ENCODE data around the gene SNTA1.
"Not testable (repeated sequence)": the region's sequence is repeated elsewhere in the genome, so short reads cannot be mapped to it uniquely, and the experiment has no call there.

DNA sequence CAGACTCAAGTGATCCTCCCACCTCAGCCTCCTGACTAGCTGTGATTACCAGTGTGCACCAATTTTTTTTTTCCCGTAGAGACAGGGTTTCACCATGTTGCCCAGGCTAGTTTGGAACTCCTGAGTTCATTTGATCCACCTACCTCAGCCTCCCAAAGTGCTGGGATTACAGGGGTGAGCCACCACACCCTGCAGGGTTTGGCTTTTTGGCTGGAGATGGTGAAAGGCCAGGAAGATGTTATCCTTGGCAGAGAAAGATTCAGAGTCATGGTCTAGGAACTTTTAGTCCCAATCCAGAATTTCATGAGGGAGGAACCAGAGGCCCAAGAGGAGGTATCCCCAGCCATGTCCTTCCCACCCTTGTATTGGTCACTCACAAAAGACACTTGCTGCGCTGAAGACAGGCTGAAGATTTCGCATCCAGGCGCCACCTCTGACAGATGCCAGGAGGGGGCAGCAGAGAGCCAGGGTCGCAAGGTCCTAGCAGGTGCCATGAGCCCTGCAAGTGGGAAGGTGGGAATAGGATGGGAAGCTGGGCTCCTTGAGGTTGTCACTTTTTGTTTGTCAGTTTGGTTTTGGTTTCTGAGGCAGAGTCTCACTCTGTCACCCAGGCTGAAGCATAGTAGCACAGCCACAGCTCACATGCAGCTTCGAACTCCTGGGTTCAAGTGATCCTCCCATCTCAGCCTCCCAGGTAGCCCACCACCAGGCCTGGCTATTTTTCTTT lies 13.5 kb upstream of the SNTA1 start:
- TF ChIP-seq, protein P1, sequence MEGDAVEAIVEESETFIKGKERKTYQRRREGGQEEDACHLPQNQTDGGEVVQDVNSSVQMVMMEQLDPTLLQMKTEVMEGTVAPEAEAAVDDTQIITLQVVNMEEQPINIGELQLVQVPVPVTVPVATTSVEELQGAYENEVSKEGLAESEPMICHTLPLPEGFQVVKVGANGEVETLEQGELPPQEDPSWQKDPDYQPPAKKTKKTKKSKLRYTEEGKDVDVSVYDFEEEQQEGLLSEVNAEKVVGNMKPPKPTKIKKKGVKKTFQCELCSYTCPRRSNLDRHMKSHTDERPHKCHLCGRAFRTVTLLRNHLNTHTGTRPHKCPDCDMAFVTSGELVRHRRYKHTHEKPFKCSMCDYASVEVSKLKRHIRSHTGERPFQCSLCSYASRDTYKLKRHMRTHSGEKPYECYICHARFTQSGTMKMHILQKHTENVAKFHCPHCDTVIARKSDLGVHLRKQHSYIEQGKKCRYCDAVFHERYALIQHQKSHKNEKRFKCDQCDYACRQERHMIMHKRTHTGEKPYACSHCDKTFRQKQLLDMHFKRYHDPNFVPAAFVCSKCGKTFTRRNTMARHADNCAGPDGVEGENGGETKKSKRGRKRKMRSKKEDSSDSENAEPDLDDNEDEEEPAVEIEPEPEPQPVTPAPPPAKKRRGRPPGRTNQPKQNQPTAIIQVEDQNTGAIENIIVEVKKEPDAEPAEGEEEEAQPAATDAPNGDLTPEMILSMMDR (IDR thresholded peaks at IDR 0.05): peak; percentile 92 to 98 (median 94)
- TF ChIP-seq POLR2A (IDR thresholded peaks at IDR 0.05; ENCODE audit: low read depth): not testable (repeated sequence)
